Cerebellar cortex (tissue), 1 donor: Measurements from ENCODE around the gene LST1.

ENCODE experiments used
- DNase-seq: peaks from one replicate; pipeline ENCODE4 v3.0.0-alpha.2; 2015; ENCODE audit warnings: low spot score

LST1 gene

GRCh38 chr6:31559958-31560696 is 25.9 kb upstream of the LST1 start:
- DNase-seq, result no peak

DNA sequence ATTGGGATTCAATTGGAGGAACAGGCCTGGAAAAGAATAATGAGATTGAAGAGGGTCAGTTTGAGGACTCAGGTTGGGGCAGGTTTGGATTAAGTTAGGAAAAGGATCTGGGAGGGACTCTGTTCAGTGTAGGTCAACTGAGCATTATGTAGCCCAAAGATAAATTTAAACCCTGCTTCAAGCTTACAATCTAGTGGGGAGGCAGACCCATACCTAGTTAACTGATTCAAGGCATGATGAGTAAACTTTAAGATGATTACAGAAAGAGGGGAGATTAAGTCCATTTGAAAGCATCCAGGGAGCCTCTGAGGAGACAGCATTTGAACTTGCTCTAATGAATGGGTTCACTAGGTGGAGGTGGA is 25.4 kb upstream of the LST1 start:
- no peak for DNase-seq

DNA sequence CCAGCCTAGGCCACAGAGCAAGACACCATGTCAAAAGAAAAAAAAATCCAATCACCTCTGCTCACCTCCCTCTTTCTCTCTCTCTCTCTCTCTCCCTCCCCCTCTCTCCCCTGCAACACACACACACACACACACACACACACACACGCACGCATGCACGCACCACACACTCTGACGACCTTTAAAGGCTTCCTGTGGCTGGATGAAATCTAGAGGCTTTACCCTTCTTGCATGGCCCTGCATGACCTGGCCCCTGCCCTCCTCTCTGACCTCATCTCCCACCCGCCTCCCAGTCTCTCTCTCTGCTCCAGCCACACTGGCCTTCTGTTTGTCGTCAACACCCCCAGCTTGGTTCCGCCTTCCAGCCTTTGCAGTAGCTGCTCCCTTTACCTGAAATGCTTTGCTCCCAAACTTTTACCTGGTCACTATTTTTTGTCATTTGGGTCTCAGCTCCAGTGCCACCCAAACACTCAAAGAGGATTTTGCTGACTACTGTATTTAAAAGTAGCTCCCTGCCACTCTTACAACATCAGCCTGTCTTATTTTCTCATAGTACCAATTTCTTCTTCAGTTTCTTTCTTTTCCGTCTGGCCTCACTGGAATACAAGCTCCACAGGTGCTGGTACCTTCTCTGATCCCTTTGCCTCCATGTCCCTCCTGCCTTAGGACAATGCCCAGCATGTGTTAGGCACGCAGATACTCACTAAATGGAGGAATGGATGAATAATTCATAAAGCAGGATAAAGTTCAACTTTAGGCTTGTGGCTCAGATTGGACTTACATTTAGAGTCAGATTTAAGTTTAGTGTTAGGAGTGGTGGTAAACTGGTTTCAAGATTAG is 18.3 kb upstream of the LST1 start:
- no peak for DNase-seq

DNA sequence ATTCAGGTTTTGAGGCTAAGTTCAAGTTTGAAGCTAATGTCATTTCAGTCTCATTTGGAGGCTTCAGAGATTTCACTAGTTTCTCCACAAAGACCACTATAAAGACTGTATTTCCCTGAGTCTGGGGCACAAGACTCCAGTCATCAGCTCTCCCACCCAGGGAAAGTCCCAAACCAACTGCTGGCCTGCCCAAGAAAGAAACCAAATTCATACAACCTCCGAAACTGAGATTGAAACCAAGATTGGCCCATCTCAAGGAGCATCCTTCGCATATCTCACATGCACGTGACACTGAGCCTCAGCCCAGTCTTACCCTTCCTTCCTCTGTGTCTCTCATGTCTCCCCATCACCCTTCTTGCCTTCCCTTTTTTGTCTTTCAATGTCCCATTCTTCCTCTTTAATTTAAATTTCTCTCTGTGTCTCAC is 17.5 kb upstream of the LST1 start:
- no peak for DNase-seq

DNA sequence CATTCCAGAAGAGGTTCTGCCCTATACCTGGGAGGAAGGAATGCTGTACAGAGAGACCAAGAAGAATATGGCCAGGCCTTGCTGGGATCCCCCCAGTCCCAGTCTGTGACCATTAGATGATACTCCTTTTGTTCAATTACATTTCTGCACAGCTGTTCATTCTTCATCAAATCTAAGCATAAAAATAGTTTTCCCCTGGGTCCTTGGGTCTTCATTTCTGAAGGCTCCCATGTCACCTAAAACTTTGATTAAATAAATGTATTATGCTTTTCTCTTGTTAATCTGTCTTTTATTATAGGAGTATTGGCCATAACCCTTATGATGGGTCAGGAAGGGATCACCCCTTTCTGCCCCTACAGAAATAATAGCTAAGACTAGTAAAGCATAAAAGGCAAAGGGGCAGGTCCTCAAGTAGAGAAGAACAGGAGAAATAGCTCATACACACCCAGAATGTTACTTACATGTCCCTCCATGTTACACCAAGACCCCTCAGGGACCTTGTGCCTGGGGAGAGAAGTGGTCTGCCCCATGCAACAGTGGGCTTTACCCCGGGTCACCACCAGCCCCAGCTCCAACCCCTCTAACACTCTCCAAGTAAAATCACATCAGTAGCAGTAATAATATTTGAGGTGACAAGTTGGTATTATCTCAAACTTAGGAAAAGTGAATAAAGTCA is 16.1 kb upstream of the LST1 start:
- no peak for DNase-seq

DNA sequence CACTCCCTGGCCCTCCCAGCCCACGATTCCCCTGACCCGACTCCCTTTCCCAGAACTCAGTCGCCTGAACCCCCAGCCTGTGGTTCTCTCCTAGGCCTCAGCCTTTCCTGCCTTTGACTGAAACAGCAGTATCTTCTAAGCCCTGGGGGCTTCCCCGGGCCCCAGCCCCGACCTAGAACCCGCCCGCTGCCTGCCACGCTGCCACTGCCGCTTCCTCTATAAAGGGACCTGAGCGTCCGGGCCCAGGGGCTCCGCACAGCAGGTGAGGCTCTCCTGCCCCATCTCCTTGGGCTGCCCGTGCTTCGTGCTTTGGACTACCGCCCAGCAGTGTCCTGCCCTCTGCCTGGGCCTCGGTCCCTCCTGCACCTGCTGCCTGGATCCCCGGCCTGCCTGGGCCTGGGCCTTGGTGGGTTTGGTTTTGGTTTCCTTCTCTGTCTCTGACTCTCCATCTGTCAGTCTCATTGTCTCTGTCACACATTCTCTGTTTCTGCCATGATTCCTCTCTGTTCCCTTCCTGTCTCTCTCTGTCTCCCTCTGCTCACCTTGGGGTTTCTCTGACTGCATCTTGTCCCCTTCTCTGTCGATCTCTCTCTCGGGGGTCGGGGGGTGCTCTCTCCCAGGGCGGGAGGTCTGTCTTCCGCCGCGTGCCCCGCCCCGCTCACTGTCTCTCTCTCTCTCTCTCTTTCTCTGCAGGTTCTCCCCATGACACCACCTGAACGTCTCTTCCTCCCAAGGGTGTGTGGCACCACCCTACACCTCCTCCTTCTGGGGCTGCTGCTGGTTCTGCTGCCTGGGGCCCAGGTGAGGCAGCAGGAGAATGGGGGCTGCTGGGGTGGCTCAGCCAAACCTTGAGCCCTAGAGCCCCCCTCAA is 13.8 kb upstream of the LST1 start, which contains the start of gene LTA:
LTA (plus strand) TSS at position 249 of the 871 bp plus-strand sequence; CDS start at position 703, 454 bp downstream.
- DNase-seq, result no peak

- DNase-seq, result no peak
These were observed 12.6 kb upstream of the LST1 start for GRCh38 chr6:31573239-31574105.

GRCh38 chr6:31574106-31575061 is 11.7 kb upstream of the LST1 start:
- DNase-seq, result no peak

DNA sequence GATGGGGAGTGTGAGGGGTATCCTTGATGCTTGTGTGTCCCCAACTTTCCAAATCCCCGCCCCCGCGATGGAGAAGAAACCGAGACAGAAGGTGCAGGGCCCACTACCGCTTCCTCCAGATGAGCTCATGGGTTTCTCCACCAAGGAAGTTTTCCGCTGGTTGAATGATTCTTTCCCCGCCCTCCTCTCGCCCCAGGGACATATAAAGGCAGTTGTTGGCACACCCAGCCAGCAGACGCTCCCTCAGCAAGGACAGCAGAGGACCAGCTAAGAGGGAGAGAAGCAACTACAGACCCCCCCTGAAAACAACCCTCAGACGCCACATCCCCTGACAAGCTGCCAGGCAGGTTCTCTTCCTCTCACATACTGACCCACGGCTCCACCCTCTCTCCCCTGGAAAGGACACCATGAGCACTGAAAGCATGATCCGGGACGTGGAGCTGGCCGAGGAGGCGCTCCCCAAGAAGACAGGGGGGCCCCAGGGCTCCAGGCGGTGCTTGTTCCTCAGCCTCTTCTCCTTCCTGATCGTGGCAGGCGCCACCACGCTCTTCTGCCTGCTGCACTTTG is 10.7 kb upstream of the LST1 start, which contains the start of gene TNF:
TNF (plus strand) TSS at position 231 of the 567 bp plus-strand sequence; CDS start at position 408, 177 bp downstream.
- no peak for DNase-seq

GRCh38 chr6:31575952-31576685 is 10.0 kb upstream of the LST1 start:
- DNase-seq, result no peak

DNA sequence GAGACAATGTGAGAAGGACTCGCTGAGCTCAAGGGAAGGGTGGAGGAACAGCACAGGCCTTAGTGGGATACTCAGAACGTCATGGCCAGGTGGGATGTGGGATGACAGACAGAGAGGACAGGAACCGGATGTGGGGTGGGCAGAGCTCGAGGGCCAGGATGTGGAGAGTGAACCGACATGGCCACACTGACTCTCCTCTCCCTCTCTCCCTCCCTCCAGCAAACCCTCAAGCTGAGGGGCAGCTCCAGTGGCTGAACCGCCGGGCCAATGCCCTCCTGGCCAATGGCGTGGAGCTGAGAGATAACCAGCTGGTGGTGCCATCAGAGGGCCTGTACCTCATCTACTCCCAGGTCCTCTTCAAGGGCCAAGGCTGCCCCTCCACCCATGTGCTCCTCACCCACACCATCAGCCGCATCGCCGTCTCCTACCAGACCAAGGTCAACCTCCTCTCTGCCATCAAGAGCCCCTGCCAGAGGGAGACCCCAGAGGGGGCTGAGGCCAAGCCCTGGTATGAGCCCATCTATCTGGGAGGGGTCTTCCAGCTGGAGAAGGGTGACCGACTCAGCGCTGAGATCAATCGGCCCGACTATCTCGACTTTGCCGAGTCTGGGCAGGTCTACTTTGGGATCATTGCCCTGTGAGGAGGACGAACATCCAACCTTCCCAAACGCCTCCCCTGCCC is 9.0 kb upstream of the LST1 start:
- DNase-seq, result no peak

GRCh38 chr6:31577579-31577966 is 8.5 kb upstream of the LST1 start:
- DNase-seq, result no peak

DNA sequence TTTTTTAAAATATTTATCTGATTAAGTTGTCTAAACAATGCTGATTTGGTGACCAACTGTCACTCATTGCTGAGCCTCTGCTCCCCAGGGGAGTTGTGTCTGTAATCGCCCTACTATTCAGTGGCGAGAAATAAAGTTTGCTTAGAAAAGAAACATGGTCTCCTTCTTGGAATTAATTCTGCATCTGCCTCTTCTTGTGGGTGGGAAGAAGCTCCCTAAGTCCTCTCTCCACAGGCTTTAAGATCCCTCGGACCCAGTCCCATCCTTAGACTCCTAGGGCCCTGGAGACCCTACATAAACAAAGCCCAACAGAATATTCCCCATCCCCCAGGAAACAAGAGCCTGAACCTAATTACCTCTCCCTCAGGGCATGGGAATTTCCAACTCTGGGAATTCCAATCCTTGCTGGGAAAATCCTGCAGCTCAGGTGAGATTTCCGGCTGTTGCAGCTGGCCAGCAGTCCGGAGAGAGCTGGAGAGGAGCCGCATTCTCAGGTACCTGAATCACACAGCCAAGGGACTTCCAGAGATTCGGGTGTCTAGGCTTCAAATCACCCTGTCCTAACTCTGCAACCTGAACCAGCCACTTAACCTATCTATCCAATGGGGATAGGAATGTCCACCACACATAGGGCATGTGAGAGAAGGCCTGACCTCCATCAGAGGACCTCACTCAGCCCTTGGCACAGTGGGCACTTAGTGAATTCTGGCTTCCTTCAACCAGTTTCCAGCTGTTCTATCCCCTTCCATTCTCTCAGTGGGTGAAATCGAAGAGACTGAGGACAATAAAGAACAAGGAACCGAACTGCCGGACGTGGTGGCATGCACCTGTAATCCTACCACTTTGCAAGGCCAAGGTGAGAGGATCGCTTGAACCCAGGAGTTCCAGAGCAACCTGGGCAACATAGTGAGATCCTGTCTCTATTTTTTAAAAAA is 7.6 kb upstream of the LST1 start:
- DNase-seq, result no peak

- DNase-seq, result no peak
These were observed 7.0 kb upstream of the LST1 start for GRCh38 chr6:31579119-31579505.

DNA sequence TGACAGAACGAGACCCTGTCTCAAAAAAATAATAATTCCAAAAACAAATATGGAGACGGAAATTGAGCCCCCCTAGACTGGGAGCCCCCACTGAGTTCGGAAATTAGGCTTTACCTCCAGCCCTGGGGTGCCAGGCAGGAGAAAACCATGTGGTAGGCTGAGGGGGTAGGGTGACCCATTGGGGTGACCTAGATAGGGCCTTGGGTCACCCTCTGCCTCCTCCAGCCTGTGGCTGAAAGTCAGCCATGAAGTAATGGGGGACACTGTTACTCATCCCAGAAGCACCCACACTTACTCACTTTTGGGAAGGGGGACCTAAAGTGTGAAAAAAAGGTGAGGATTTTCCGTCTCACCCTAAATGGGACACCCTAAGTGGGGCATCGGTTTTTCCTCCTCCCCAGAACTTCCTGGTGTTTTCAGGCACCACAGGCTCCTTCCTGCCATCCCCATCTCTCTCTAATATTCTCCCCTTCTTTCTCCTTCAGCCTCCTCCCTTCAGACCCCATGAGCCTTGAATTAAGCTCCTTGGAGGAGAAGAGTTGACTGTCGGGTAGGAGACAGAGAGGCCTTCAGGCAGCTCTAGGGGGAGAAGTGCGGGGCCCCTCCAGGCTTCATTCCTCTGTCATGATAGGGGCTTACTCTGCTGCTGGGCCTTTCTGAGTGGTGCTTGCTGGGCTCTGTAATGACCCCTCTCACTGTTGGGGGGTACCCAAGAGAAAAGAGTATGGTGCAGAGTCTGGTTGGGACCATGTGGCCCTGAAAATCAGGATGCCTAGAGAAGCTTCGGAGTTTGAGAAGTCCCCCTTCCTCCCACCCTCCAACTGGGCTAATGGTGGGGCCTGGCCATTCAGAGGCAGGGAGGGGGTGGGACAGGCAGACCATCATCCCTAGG is 6.3 kb upstream of the LST1 start:
- DNase-seq, result no peak

DNA sequence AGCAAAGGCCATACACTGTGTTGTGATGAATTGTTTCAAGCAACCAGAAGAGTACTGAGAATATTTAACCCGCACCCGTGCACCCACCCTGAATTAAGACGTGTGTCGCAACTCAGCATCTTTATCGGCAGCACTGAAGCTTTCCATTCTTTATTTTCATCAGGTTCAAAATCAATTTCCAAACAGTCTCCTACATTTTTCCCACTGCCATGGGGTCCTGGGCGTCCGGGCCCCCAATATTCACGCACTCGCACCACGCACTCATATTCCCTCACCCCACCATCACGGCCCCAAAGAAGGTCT is 5.7 kb upstream of the LST1 start:
- DNase-seq, result no peak
